Measurements from ENCODE around the gene LRP1. TPM values are rescaled to one million over a fixed set of nuclear protein-coding genes. Genes with fewer than 3 reads are reported as not detected.

The LRP1 gene
- total and polyA plus RNA-seq, 2 of the 13 experiments (the other 11 are each of a cell fraction or from before 2014, with no cell fraction given): 14.7 to 30.8 TPM

- no TSS peak for BruUV-seq (replicated peaks)
- intact Hi-C loops (cut with micrococcal nuclease; ENCODE audit: unreplicated experiment): no loop called here
- 99% methylated on average over 12 of the region's 22 CpGs for WGBS (ENCODE audit: low lambda C conversion rate)
- H4K20me1 ChIP-seq (ENCODE audit: insufficient read depth, low read length): no peaks in the 10 kb centered on the region
- no peak overlapping the region for H3K9ac ChIP-seq (ENCODE audit: insufficient read depth, low read depth, low read length)
- H3K79me2 ChIP-seq (ENCODE audit: insufficient read depth, low read length): no peaks in the 10 kb centered on the region
- DNase-seq (ENCODE audit: low spot score) (no peak), FAIRE-seq (no peak), ATAC-seq (no peak)
- H3K27ac ChIP-seq (ENCODE audit: extremely low read length, insufficient read depth, low read length): no peak overlapping the region
- H3K4me3 ChIP-seq (replicated peaks in 1 of 3; ENCODE audit: insufficient read depth in 1 of 3, low read depth in 2 of 3, low read length in 3 of 3): no peak overlapping the region
- CTCF ChIA-PET (ENCODE audit: low intra/inter-chr PET ratio, low total read pairs): no interaction called here
- no peaks in the 10 kb centered on the region for H3K27me3 ChIP-seq (ENCODE audit: control insufficient read depth in 1 of 2, insufficient read depth in 2 of 2, low read length in 2 of 2)
- POLR2A ChIA-PET: interaction anchor here (1.1 kb wide), 1 partner anchor 69 kb away, joined by 3 read pairs; the partner anchor contains the start of gene LRP1
- in situ Hi-C loops (cut with HindIII; ENCODE audit: extremely low pct_ligation_motif_present, low pct_unique_long_range_greater_than_20kb): no loop called here
- H3K36me3 ChIP-seq (replicated peaks in 1 of 2; ENCODE audit: control insufficient read depth in 1 of 2, insufficient read depth in 2 of 2, low read length in 2 of 2): peaks cover 81 to 97% of the 10 kb centered on the region in 2 experiments
- H3K4me1 ChIP-seq (ENCODE audit: insufficient read depth, low read length): no peaks in the 10 kb centered on the region
- H2AFZ ChIP-seq (ENCODE audit: low read length): no peak overlapping the region
- no peaks in the 10 kb centered on the region for H3K9me3 ChIP-seq (ENCODE audit: low read length)
- H3K4me2 ChIP-seq (ENCODE audit: low read depth, low read length): no peak overlapping the region
- TF ChIP-seq AGO2 (optimal IDR thresholded peaks at IDR 0.05; ENCODE audit: low read depth, low read length) (peak; percentile 79), RBFOX2 (IDR thresholded peaks at IDR 0.05; ENCODE audit: low read depth, low read length) (0 out of 2 replicates have a peak, but pooled peaks have one; percentile 23), E2F1 (CRISPR knock-in tag; IDR thresholded peaks at IDR 0.05) (no peak)
These were observed 68.7 kb downstream of the LRP1 start for GRCh38 chr12:57196956-57197355.

- H3K27ac ChIP-seq (ENCODE audit: extremely low read length, insufficient read depth, low read length): no peak overlapping the region
- WGBS (ENCODE audit: low lambda C conversion rate): 97% methylated on average over 6 of the region's 17 CpGs
- intact Hi-C loops (cut with micrococcal nuclease; ENCODE audit: unreplicated experiment) (no loop called here), in situ Hi-C loops (cut with HindIII; ENCODE audit: extremely low pct_ligation_motif_present, low pct_unique_long_range_greater_than_20kb) (no loop called here)
- ChIA-PET POLR2A (no interaction called here), CTCF (ENCODE audit: low intra/inter-chr PET ratio, low total read pairs) (no interaction called here)
- no peak overlapping the region for H3K9ac ChIP-seq (ENCODE audit: insufficient read depth, low read depth, low read length)
- no peak overlapping the region for H3K4me3 ChIP-seq (replicated peaks in 1 of 3; ENCODE audit: insufficient read depth in 1 of 3, low read depth in 2 of 3, low read length in 3 of 3)
- DNase-seq (ENCODE audit: low spot score) (no peak), ATAC-seq (no peak), FAIRE-seq (no peak)
- no peaks in the 10 kb centered on the region for H3K79me2 ChIP-seq (ENCODE audit: insufficient read depth, low read length)
- no peaks in the 10 kb centered on the region for H3K9me3 ChIP-seq (ENCODE audit: low read length)
- no TSS peak for BruUV-seq (replicated peaks)
- peaks cover 73 to 95% of the 10 kb centered on the region in 2 experiments for H3K36me3 ChIP-seq (replicated peaks in 1 of 2; ENCODE audit: control insufficient read depth in 1 of 2, insufficient read depth in 2 of 2, low read length in 2 of 2)
- no peaks in the 10 kb centered on the region for H3K4me1 ChIP-seq (ENCODE audit: insufficient read depth, low read length)
- no peak overlapping the region for H2AFZ ChIP-seq (ENCODE audit: low read length)
- TF ChIP-seq AGO2 (optimal IDR thresholded peaks at IDR 0.05; ENCODE audit: low read depth, low read length) (peak; percentile 69), ZNF224 (CRISPR knock-in tag; IDR thresholded peaks at IDR 0.05) (no peak)
- H3K4me2 ChIP-seq (ENCODE audit: low read depth, low read length): no peak overlapping the region
- no peaks in the 10 kb centered on the region for H3K27me3 ChIP-seq (ENCODE audit: control insufficient read depth in 1 of 2, insufficient read depth in 2 of 2, low read length in 2 of 2)
- no peaks in the 10 kb centered on the region for H4K20me1 ChIP-seq (ENCODE audit: insufficient read depth, low read length)
These were observed 70.0 kb downstream of the LRP1 start for GRCh38 chr12:57198329-57198728.

All from HepG2 (cell line).